ENCODE data around the gene KIF4A. TPM values are rescaled to one million over a fixed set of nuclear protein-coding genes. Genes with fewer than 3 reads are reported as not detected.

The KIF4A gene
- polyA plus RNA-seq, 1 experiment: 10.8 TPM

- ChIA-PET POLR2A (no interaction called here), CTCF (no interaction called here)
- no peaks in the 10 kb centered on the region for H3K36me3 ChIP-seq (ENCODE audit: control insufficient read depth, insufficient read depth, low read length)
- TF ChIP-seq CTCF (IDR thresholded peaks at IDR 0.05; ENCODE audit: insufficient read depth, low read depth, low read length): no peak
- H3K27me3 ChIP-seq (ENCODE audit: control insufficient read depth, insufficient read depth, low read length): peaks cover 11% of the 10 kb centered on the region
- no peak overlapping the region for H3K4me3 ChIP-seq (ENCODE audit: low read depth, low read length)
- DNase-seq (ENCODE audit: low read depth): no peak
These were observed 156.8 kb downstream of the KIF4A start for GRCh38 chrX:70446380-70447350.

GRCh38 chrX:70449457-70449966 lies 159.6 kb downstream of the KIF4A start:
- Histone ChIP-seq H3K36me3 (ENCODE audit: control insufficient read depth, insufficient read depth, low read length) (no peaks in the 10 kb centered on the region), H3K27me3 (ENCODE audit: control insufficient read depth, insufficient read depth, low read length) (peaks cover 7% of the 10 kb centered on the region), H3K4me3 (ENCODE audit: low read depth, low read length) (no peak overlapping the region)
- CTCF ChIA-PET: no interaction called here
- POLR2A ChIA-PET: no interaction called here
- TF ChIP-seq CTCF (IDR thresholded peaks at IDR 0.05; ENCODE audit: insufficient read depth, low read depth, low read length): no peak
- DNase-seq (ENCODE audit: low read depth): no peak

GRCh38 chrX:70452143-70452733 lies 162.3 kb downstream of the KIF4A start:
- ChIA-PET CTCF (interaction anchor here (0.6 to 1.9 kb wide), 6 partner anchors 9 to 102 kb away, joined by 3 to 14 read pairs (median 4); no protein-coding TSS in a partner anchor), POLR2A (no interaction called here)
- peak; percentile 75 for TF ChIP-seq CTCF (IDR thresholded peaks at IDR 0.05; ENCODE audit: insufficient read depth, low read depth, low read length)
- Histone ChIP-seq H3K4me3 (ENCODE audit: low read depth, low read length) (peak overlapping the region; percentile 54), H3K27me3 (ENCODE audit: control insufficient read depth, insufficient read depth, low read length) (no peaks in the 10 kb centered on the region), H3K36me3 (ENCODE audit: control insufficient read depth, insufficient read depth, low read length) (no peaks in the 10 kb centered on the region)
- no peak for DNase-seq (ENCODE audit: low read depth)

GRCh38 chrX:70453024-70453618 lies 163.2 kb downstream of the KIF4A start:
- peak overlapping the region; percentile 54 for H3K4me3 ChIP-seq (ENCODE audit: low read depth, low read length)
- TF ChIP-seq CTCF (IDR thresholded peaks at IDR 0.05; ENCODE audit: insufficient read depth, low read depth, low read length): no peak
- POLR2A ChIA-PET: no interaction called here
- no peak for DNase-seq (ENCODE audit: low read depth)
- CTCF ChIA-PET: interaction anchor here (1.0 to 1.3 kb wide), 3 partner anchors 8 to 100 kb away, joined by 3 to 4 read pairs (median 4); no protein-coding TSS in a partner anchor
- no peaks in the 10 kb centered on the region for H3K27me3 ChIP-seq (ENCODE audit: control insufficient read depth, insufficient read depth, low read length)
- H3K36me3 ChIP-seq (ENCODE audit: control insufficient read depth, insufficient read depth, low read length): no peaks in the 10 kb centered on the region
